Gastroesophageal sphincter (tissue), 3 donors: ENCODE results near the gene IL36G.
"Not testable (repeated sequence)": the region's sequence is repeated elsewhere in the genome, so short reads cannot be mapped to it uniquely, and the experiment has no call there.

ENCODE experiments used
- POLR2A ChIP-seq, 2 donors: fragments of 450-650 bp; IDR thresholded peaks; one replicate each; pipeline ENCODE4 v1.6.1; 2017; ENCODE audit warnings: antibody characterized with exemption in 2 of 2, mild to moderate bottlenecking in 2 of 2, moderate library complexity in 1 of 2
- TF ChIP-seq, protein P1 (sequence below), 4 experiments: fragments of 200-600 bp in 2 of 4; fragments of 450-650 bp in 2 of 4; sonication (generic) in 1 of 4; IDR thresholded peaks; one replicate each; pipeline ENCODE4 v1.5.1; 2017 to 2019; ENCODE audit warnings: antibody characterized with exemption in 4 of 4, mild to moderate bottlenecking in 2 of 4, moderate library complexity in 2 of 4

DNA sequence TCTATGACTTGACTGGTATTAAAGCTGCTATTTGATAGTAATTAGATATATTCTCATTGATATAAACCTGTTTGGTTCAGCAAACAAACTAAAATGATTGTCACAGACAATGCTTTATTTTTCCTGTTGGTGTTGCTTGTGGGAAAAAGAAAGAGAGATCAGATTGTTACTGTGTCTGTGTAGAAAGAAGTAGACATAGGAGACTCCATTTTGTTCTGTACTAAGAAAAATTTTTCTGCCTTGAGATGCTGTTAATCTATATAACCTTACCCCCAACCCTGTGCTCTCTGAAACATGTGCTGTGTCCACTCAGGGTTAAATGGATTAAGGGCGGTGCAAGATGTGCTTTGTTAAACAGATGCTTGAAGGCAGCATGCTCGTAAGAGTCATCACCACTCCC is 43.7 kb upstream of the IL36G start:
- TF ChIP-seq, protein P1, sequence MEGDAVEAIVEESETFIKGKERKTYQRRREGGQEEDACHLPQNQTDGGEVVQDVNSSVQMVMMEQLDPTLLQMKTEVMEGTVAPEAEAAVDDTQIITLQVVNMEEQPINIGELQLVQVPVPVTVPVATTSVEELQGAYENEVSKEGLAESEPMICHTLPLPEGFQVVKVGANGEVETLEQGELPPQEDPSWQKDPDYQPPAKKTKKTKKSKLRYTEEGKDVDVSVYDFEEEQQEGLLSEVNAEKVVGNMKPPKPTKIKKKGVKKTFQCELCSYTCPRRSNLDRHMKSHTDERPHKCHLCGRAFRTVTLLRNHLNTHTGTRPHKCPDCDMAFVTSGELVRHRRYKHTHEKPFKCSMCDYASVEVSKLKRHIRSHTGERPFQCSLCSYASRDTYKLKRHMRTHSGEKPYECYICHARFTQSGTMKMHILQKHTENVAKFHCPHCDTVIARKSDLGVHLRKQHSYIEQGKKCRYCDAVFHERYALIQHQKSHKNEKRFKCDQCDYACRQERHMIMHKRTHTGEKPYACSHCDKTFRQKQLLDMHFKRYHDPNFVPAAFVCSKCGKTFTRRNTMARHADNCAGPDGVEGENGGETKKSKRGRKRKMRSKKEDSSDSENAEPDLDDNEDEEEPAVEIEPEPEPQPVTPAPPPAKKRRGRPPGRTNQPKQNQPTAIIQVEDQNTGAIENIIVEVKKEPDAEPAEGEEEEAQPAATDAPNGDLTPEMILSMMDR (IDR thresholded peaks at IDR 0.05) = not testable (repeated sequence)
- not testable (repeated sequence) for TF ChIP-seq POLR2A (IDR thresholded peaks at IDR 0.05)
